K562 (cell line): ENCODE measurements around the gene KIF7. TPM values are rescaled to one million over a fixed set of nuclear protein-coding genes. Genes with fewer than 3 reads are reported as not detected.

Source experiments
- ATAC-seq: fragments of 200-7000 bp; cut with Tn5 transposase; 3 replicates; pipeline ENCODE4 v1.9.1; 2020; ENCODE audit warnings: moderate library complexity
- BruUV-seq: library from RNA; stranded (reverse); fragments of 400-500 nt; replicated peaks from 2 replicates; lab custom pipeline; 2021; lab: Mats Ljungman, UMichigan
- CTCF ChIA-PET: fragments of 300-600 bp; formaldehyde crosslinking; extraction: SDS; loops from one replicate; lab custom pipeline; 2021; ENCODE audit warnings: low intra/inter-chr PET ratio; lab: Yijun Ruan, JAX
- POLR2A ChIA-PET: fragments of 300-600, 350-650 bp; sonication (Branson Sonifier 250); formaldehyde crosslinking; extraction: SDS; loops from one replicate; lab custom pipeline; 2021; ENCODE audit warnings: antibody characterized with exemption, inconsistent platforms; lab: Yijun Ruan, JAX
- DNase-seq, 4 experiments: peaks; one replicate each; pipeline versions ENCODE4 v3.0.0 to v3.0.0-alpha.2; 2011 to 2018; ENCODE audit warnings: low spot score in 3 of 4, mixed read lengths in 3 of 4; ENCODE audit errors: extremely low read depth in 1 of 4
- FAIRE-seq: peaks from 2 replicates; lab custom pipeline; 2011; peaks lifted over from hg19 to GRCh38; lab: Jason Lieb, UNC
- H2AFZ ChIP-seq: 2 replicates; pipeline ENCODE4 v1.6.0; 2011; ENCODE audit warnings: low read depth, low read length, control low read depth, inconsistent platforms
- H3K27ac ChIP-seq: fragments of 200-600 bp; 3 replicates; pipeline ENCODE4 v1.8.0; 2011; ENCODE audit warnings: low read depth, mild to moderate bottlenecking, control low read depth, inconsistent platforms, low read length, moderate library complexity, mixed read lengths; ENCODE audit errors: extremely low read depth
- H3K27me3 ChIP-seq, 2 experiments: fragments of 300-600 bp in 1 of 2; 2 replicates in 1 of 2; 3 replicates in 1 of 2; pipeline versions ENCODE4 v1.6.0 to v1.8.0; 2011; ENCODE audit warnings: inconsistent platforms in 2 of 2, low read length in 2 of 2, mild to moderate bottlenecking in 1 of 2, mixed read lengths in 1 of 2, moderate library complexity in 1 of 2; ENCODE audit not compliant: control insufficient read depth in 2 of 2, insufficient read depth in 2 of 2
- H3K36me3 ChIP-seq: fragments of 300-600 bp; 3 replicates; pipeline ENCODE4 v1.8.0; 2011; ENCODE audit warnings: mild to moderate bottlenecking, low read length, inconsistent platforms; ENCODE audit not compliant: control insufficient read depth, insufficient read depth
- H3K4me1 ChIP-seq, 2 experiments: fragments of 200-600 bp in 1 of 2; replicated peaks in 1 of 2; 2 replicates in 1 of 2; 3 replicates in 1 of 2; pipeline versions ENCODE4 v1.5.1 to v1.8.0; 2011; ENCODE audit warnings: inconsistent platforms in 2 of 2, low read length in 2 of 2, mild to moderate bottlenecking in 1 of 2, mixed read lengths in 1 of 2, moderate library complexity in 1 of 2; ENCODE audit not compliant: control insufficient read depth in 2 of 2, insufficient read depth in 2 of 2
- H3K4me2 ChIP-seq: 2 replicates; pipeline ENCODE4 v1.6.1; 2011; ENCODE audit warnings: low read length, control low read depth, inconsistent platforms, mixed read lengths; ENCODE audit not compliant: insufficient read depth
- H3K4me3 ChIP-seq: fragments of 200-600 bp; sonication (generic), shearing (Covaris generic); 2 replicates; pipeline ENCODE4 v1.5.1; 2016; ENCODE audit warnings: control low read depth, inconsistent platforms
- H3K79me2 ChIP-seq: fragments of 200-600 bp; 3 replicates; pipeline ENCODE4 v1.8.0; 2011; ENCODE audit warnings: low read length, inconsistent platforms; ENCODE audit not compliant: control insufficient read depth, insufficient read depth
- H3K9ac ChIP-seq, 2 experiments: 2 replicates each; pipeline versions ENCODE4 v1.6.0 to v1.6.1; 2011; ENCODE audit warnings: low read depth in 2 of 2, low read length in 2 of 2, control low read depth in 1 of 2, inconsistent platforms in 1 of 2, mild to moderate bottlenecking in 1 of 2, mixed read lengths in 1 of 2; ENCODE audit not compliant: insufficient read depth in 1 of 2
- H3K9me1 ChIP-seq: one replicate; pipeline ENCODE4 v1.6.0; 2011; ENCODE audit warnings: inconsistent platforms, mild to moderate bottlenecking, low read length, moderate library complexity; ENCODE audit not compliant: control insufficient read depth, insufficient read depth
- H3K9me3 ChIP-seq: replicated peaks from 2 replicates; pipeline ENCODE4 v1.5.1; 2011; ENCODE audit warnings: low read depth, low read length, inconsistent platforms; ENCODE audit not compliant: control insufficient read depth, insufficient read depth
- H4K20me1 ChIP-seq: replicated peaks from 2 replicates; pipeline ENCODE4 v1.6.1; 2011; ENCODE audit warnings: low read length, inconsistent platforms, mixed read lengths; ENCODE audit not compliant: control insufficient read depth, insufficient read depth
- FOXJ2 ChIP-seq: fragments of 200-800 bp; sonication (Bioruptor generic); IDR thresholded peaks from 2 replicates; pipeline ENCODE4 v1.6.1; 2016; ENCODE audit warnings: missing genetic modification characterization, missing compliant biosample characterization
- FOXK1 ChIP-seq: sonication (generic); formaldehyde crosslinking; IDR thresholded peaks from 2 replicates; pipeline ENCODE4 v1.8.0; 2022; ENCODE audit warnings: missing genetic modification reagents, mild to moderate bottlenecking, borderline replicate concordance
- HNRNPL ChIP-seq: fragments of 200-400 bp; formaldehyde crosslinking; IDR thresholded peaks from 2 replicates; pipeline ENCODE4 v1.6.1; 2017; ENCODE audit warnings: low read depth, mild to moderate bottlenecking, low read length
- MIER1 ChIP-seq: fragments of 450-650 bp; IDR thresholded peaks from 2 replicates; pipeline ENCODE4 v1.6.1; 2016; ENCODE audit warnings: antibody characterized with exemption, mild to moderate bottlenecking, low read depth
- RFX5 ChIP-seq: IDR thresholded peaks from 2 replicates; pipeline ENCODE4 v1.6.1; 2011; ENCODE audit warnings: low read depth, mild to moderate bottlenecking, improper control_type of control experiment, low read length
- ZNF277 ChIP-seq: fragments of 250-450 bp; sonication (Bioruptor Pico); IDR thresholded peaks from 2 replicates; pipeline ENCODE4 v1.8.0; 2022; ENCODE audit warnings: inconsistent platforms, mild to moderate bottlenecking, moderate library complexity, borderline replicate concordance
- whole genome bisulfite sequencing: fragments of 100-300 bp; shearing (Covaris generic); methylation state at CpG from one replicate; pipeline ENCODE4 v1.1.6; 2016; ENCODE audit warnings: low coverage, mixed read lengths; ENCODE audit not compliant: insufficient coverage; ENCODE audit errors: missing lambda C conversion rate; 5-methylcytosine and 5-hydroxymethylcytosine counted together
- in situ Hi-C: fragments of 300-500 bp; cut with MboI; formaldehyde crosslinking; loops from 4 replicates; pipeline ENCODE4 v1.15.0; 2018; ENCODE audit warnings: inconsistent platforms, mixed read lengths
- intact Hi-C: fragments of 100-400 bp; cut with micrococcal nuclease; formaldehyde crosslinking; loops from 2 replicates; pipeline ENCODE4 v1.14.2; 2022
- polyA plus RNA-seq, 8 experiments: library from polyadenylated mRNA; depleted of rRNA in 4 of 8; stranded (reverse) in 5 of 8; unstranded in 3 of 8; fragments of >200 nt; fragmentation: Nextera tagmentation in 2 of 8; fragmentation: Illumina TruSeq in 1 of 8; extraction: Ambion mirVana in 2 of 8; extraction: Trizol in 1 of 8; gene quantifications; 2 replicates each; pipeline versions ENCODE4 v1.2.1 to v1.2.3, GENCODE V29; 2011 to 2014; ENCODE audit warnings: inconsistent platforms in 1 of 8, missing spikeins in 1 of 8
- total RNA-seq, 7 experiments: library from RNA; depleted of rRNA in 6 of 7; stranded (reverse); fragments of >200 nt in 6 of 7; fragmentation: Illumina TruSeq in 2 of 7; extraction: Trizol in 2 of 7; gene quantifications; 2 replicates each; pipeline versions ENCODE4 v1.2.1 to v1.2.3, GENCODE V29; 2011 to 2021; ENCODE audit warnings: low replicate concordance in 1 of 7

KIF7 gene
- total and polyA plus RNA-seq, 9 of the 15 experiments (the other 6 are each of a cell fraction or from before 2014, with no cell fraction given): 0.04 to 2.0 (median 0.58) TPM

DNA sequence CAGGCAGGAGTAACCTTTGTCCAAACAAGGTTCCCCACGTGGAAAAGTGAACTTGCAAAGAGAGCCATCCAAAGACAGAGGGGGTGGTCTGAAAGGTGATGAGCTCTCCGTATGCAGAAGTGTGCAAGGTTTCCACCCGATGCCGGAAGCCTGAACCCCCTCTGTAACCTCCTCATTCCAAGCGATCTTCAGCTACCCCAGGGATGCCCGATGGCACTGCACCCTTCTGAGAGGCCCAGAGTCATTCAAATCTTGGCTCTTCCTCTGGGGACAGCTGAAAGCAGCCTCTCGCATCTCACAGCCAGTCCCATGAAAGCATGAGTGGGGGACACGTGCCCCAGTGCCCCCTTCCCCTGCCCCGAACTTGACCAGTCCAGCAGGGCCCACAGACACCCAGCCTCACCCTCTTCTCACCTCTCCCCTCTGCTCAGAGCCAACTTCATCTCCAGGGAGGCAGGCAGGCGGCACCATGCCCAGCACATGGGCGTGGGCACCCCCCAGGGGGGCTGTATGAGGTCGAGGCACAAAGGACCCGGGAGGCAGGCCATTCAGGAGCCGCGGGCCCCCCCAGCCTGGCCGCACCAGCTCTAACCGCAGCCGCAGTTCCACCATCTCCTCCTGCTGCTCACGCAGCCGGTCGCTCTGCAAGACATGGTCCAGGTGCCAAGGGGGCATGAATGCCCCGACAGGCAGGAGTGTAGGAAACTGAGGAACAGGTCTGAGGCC lies 8.7 kb downstream of the KIF7 start:
- intact Hi-C loops: no loop called here
- Histone ChIP-seq H2AFZ (no peak overlapping the region), H4K20me1 (no peaks in the 10 kb centered on the region), H3K27ac (no peak overlapping the region), H3K9me3 (no peaks in the 10 kb centered on the region), H3K4me2 (no peak overlapping the region), H3K36me3 (no peaks in the 10 kb centered on the region), H3K79me2 (no peaks in the 10 kb centered on the region), H3K4me1 (peaks cover 0 to 19% of the 10 kb centered on the region in 2 experiments; a peak in 2 of 5 replicates), H3K9ac (peak overlapping the region in 1 of 2 experiments; percentile 26; a peak in 1 of 4 replicates), H3K27me3 (peaks cover 0 to 5% of the 10 kb centered on the region in 2 experiments; a peak in 1 of 5 replicates), H3K9me1 (no peaks in the 10 kb centered on the region), H3K4me3 (no peak overlapping the region)
- no peak for TF ChIP-seq MIER1
- no peak for TF ChIP-seq FOXJ2 (tag)
- ATAC-seq: peak; percentile 23
- BruUV-seq: no TSS peak
- no peak for DNase-seq
- 9% methylated on average over 15 of the region's 22 CpGs for WGBS
- ChIA-PET CTCF (interaction anchor here (1.4 kb wide), 1 partner anchor 229 kb away, joined by 3 read pairs; no protein-coding TSS in a partner anchor), POLR2A (interaction anchor here (0.6 to 1.0 kb wide), 2 partner anchors 158 to 166 kb away, joined by 3 to 5 read pairs; no protein-coding TSS in a partner anchor)
- in situ Hi-C loops: no loop called here
- FAIRE-seq: no peak

- WGBS: 18% methylated on average over 3 of the region's 8 CpGs
- BruUV-seq: no TSS peak
- Histone ChIP-seq H4K20me1 (no peaks in the 10 kb centered on the region), H3K4me1 (peaks cover 0 to 19% of the 10 kb centered on the region in 2 experiments; a peak in 2 of 5 replicates), H3K27ac (no peak overlapping the region), H2AFZ (no peak overlapping the region), H3K9me3 (no peaks in the 10 kb centered on the region), H3K4me2 (no peak overlapping the region), H3K9ac (peak overlapping the region in 1 of 2 experiments; percentile 45; a peak in 1 of 4 replicates), H3K4me3 (no peak overlapping the region), H3K27me3 (peaks cover 0 to 6% of the 10 kb centered on the region in 2 experiments; a peak in 1 of 5 replicates), H3K79me2 (no peaks in the 10 kb centered on the region), H3K9me1 (no peaks in the 10 kb centered on the region), H3K36me3 (no peaks in the 10 kb centered on the region)
- ChIA-PET CTCF (no interaction called here), POLR2A (no interaction called here)
- ATAC-seq: no peak
- no peak for DNase-seq
- in situ Hi-C loops: no loop called here
- no peak for FAIRE-seq
- intact Hi-C loops: no loop called here
- TF ChIP-seq ZNF277 (no peak), RFX5 (no peak), FOXK1 (CRISPR knock-in tag) (no peak), HNRNPL (no peak)
These were observed 9.6 kb downstream of the KIF7 start for GRCh38 chr15:89645680-89646079.
